BE2C (cell line): ENCODE measurements around the gene ELK3.
A peak's percentile ranks its signal among the peaks of the same experiment; 100 is the strongest.

Source experiments
- DNase-seq: peaks from one replicate; pipeline ENCODE4 v3.0.0-alpha.2; 2020
- H3K27me3 ChIP-seq: fragments of 250-450 bp; sonication (Bioruptor Pico); 2 replicates; pipeline ENCODE4 v1.5.1; 2020; ENCODE audit warnings: mild to moderate bottlenecking
- H3K36me3 ChIP-seq: fragments of 250-450 bp; sonication (Bioruptor Pico); 2 replicates; pipeline ENCODE4 v1.5.1; 2020; ENCODE audit warnings: mild to moderate bottlenecking
- H3K4me1 ChIP-seq: fragments of 250-450 bp; sonication (Bioruptor Pico); 2 replicates; pipeline ENCODE4 v1.5.1; 2020
- H3K4me3 ChIP-seq: 2 replicates; pipeline ENCODE4 v1.5.1; 2011; ENCODE audit warnings: low read depth, low read length
- H3K9me3 ChIP-seq: fragments of 250-450 bp; sonication (Bioruptor Pico); 2 replicates; pipeline ENCODE4 v1.5.1; 2020
- TF ChIP-seq, protein P1 (sequence below): IDR thresholded peaks from 2 replicates; pipeline ENCODE4 v1.5.1; 2012; ENCODE audit warnings: mild to moderate bottlenecking, low read depth, low read length

ELK3 gene

DNA sequence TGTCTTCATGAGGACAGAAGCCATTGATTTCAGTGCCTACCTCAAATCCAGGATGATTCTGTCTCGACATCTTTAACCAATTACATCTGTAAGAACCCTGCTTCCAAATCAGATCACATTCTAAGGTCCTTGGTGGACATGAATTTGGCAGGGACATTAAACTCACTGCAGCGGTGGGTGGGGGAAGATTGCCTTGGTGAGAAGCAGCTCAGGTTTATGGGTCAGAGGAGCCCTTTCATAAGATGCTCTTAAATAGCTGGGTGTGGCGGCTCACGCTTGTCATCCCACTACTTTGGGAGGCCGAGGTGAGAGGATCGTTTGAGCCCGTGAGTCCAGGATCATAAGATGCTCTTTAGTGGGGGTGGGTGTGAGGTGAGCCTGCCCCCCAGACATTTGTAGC, 42.9 kb downstream of the ELK3 start:
- TF ChIP-seq, protein P1, sequence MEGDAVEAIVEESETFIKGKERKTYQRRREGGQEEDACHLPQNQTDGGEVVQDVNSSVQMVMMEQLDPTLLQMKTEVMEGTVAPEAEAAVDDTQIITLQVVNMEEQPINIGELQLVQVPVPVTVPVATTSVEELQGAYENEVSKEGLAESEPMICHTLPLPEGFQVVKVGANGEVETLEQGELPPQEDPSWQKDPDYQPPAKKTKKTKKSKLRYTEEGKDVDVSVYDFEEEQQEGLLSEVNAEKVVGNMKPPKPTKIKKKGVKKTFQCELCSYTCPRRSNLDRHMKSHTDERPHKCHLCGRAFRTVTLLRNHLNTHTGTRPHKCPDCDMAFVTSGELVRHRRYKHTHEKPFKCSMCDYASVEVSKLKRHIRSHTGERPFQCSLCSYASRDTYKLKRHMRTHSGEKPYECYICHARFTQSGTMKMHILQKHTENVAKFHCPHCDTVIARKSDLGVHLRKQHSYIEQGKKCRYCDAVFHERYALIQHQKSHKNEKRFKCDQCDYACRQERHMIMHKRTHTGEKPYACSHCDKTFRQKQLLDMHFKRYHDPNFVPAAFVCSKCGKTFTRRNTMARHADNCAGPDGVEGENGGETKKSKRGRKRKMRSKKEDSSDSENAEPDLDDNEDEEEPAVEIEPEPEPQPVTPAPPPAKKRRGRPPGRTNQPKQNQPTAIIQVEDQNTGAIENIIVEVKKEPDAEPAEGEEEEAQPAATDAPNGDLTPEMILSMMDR, result no peak
- DNase-seq, result no peak
- Histone ChIP-seq H3K36me3 (no peaks in the 10 kb centered on the region; the same call in 1 of the 2 replicates), H3K9me3 (no peaks in the 10 kb centered on the region), H3K4me1 (peaks cover 33% of the 10 kb centered on the region), H3K27me3 (no peaks in the 10 kb centered on the region), H3K4me3 (no peak overlapping the region)

DNA sequence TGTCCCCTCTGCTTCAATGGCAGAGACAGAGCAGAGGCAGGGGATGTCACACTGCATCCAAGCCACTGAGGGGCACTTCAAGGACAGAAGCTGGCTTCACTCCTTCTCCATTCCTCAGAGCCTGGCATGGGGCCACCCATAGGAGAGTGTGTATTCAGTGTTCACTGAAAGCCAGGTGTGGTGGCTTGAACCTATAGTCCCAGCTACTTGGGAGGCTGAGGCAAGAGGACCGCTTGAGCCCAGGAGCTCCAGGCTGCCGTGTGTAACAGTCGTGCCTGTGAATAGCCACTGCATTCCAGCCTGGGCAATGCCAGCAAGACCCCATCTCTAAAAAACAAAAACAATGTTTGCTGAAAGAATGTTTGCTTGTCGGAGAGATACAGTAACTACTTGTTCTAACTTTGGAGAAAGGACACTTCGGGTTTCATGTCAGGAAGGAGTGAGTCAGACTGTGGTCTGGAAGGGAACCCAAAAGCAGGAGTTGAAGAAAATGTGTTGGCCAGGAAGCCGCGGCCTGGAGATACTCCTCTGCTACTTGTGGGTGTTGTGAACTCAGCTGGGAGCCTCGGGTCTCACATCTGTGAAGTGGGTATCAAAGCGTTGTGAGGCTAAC, 43.4 kb downstream of the ELK3 start:
- Histone ChIP-seq H3K36me3 (no peaks in the 10 kb centered on the region; the same call in 1 of the 2 replicates), H3K27me3 (no peaks in the 10 kb centered on the region), H3K4me3 (no peak overlapping the region), H3K4me1 (peaks cover 38% of the 10 kb centered on the region), H3K9me3 (no peaks in the 10 kb centered on the region)
- no peak for DNase-seq
- TF ChIP-seq, protein P1, result no peak

GRCh38 chr12:96238336-96239047, 44.3 kb downstream of the ELK3 start:
- Histone ChIP-seq H3K36me3 (no peaks in the 10 kb centered on the region; the same call in 1 of the 2 replicates), H3K4me1 (peaks cover 34% of the 10 kb centered on the region), H3K27me3 (no peaks in the 10 kb centered on the region), H3K4me3 (no peak overlapping the region), H3K9me3 (no peaks in the 10 kb centered on the region)
- TF ChIP-seq, protein P1, result no peak
- no peak for DNase-seq

GRCh38 chr12:96239711-96240635, 45.8 kb downstream of the ELK3 start:
- H3K36me3 ChIP-seq, result no peaks in the 10 kb centered on the region; the same call in 1 of the 2 replicates
- no peaks in the 10 kb centered on the region for H3K9me3 ChIP-seq
- peaks cover 28% of the 10 kb centered on the region for H3K4me1 ChIP-seq
- DNase-seq, result peak; percentile 93
- peak overlapping the region; percentile 36 for H3K4me3 ChIP-seq
- TF ChIP-seq, protein P1, result no peak
- no peaks in the 10 kb centered on the region for H3K27me3 ChIP-seq

- Histone ChIP-seq H3K27me3 (no peaks in the 10 kb centered on the region), H3K36me3 (no peaks in the 10 kb centered on the region; the same call in 1 of the 2 replicates), H3K4me3 (peak overlapping the region; percentile 36; the same call in 1 of the 2 replicates), H3K9me3 (no peaks in the 10 kb centered on the region), H3K4me1 (peaks cover 28% of the 10 kb centered on the region)
- peak; percentile 57 for DNase-seq
- TF ChIP-seq, protein P1, result no peak
Measured at GRCh38 chr12:96240656-96241055, 46.5 kb downstream of the ELK3 start.
